SK-N-SH treated with all-trans-retinoic acid at 6 μM for 48 hours (cell line): ENCODE results near the gene LAMP2.

Experiments
- ATAC-seq: fragments of 200-7000 bp; cut with Tn5 transposase; 3 replicates; pipeline ENCODE4 v1.9.1; 2020; ENCODE audit warnings: mild to moderate bottlenecking, moderate library complexity
- ARNTL ChIP-seq: fragments of 450-650 bp; formaldehyde crosslinking; IDR thresholded peaks from 2 replicates; pipeline ENCODE4 v1.5.0; 2020; ENCODE audit warnings: low read depth, mild to moderate bottlenecking, moderate library complexity, borderline replicate concordance
- BACH2 ChIP-seq: fragments of 250-450 bp; sonication (Bioruptor Pico); IDR thresholded peaks from 2 replicates; pipeline ENCODE4 v1.9.0; 2021; ENCODE audit warnings: mild to moderate bottlenecking, borderline replicate concordance
- CSDC2 ChIP-seq: fragments of 250-450 bp; sonication (Bioruptor Pico); IDR thresholded peaks from 2 replicates; pipeline ENCODE4 v1.5.0; 2020; ENCODE audit warnings: mild to moderate bottlenecking, moderate library complexity
- GLIS3 ChIP-seq: fragments of 250-450 bp; sonication (Bioruptor Pico); IDR thresholded peaks from 2 replicates; pipeline ENCODE4 v1.5.0; 2020; ENCODE audit warnings: mild to moderate bottlenecking, moderate library complexity
- ISL1 ChIP-seq: fragments of 250-450 bp; sonication (Bioruptor Pico); IDR thresholded peaks from 2 replicates; pipeline ENCODE4 v2.1.2; 2022; ENCODE audit warnings: mild to moderate bottlenecking, moderate library complexity
- PATZ1 ChIP-seq: fragments of 250-450 bp; sonication (Bioruptor Pico); IDR thresholded peaks from 2 replicates; pipeline ENCODE4 v1.8.0; 2020; ENCODE audit warnings: mild to moderate bottlenecking, moderate library complexity, borderline replicate concordance
- RARB ChIP-seq: fragments of 250-450 bp; sonication (Bioruptor Pico); IDR thresholded peaks from 2 replicates; pipeline ENCODE4 v1.8.0; 2021; ENCODE audit warnings: mild to moderate bottlenecking, moderate library complexity
- TCF4 ChIP-seq: fragments of 250-450 bp; sonication (Bioruptor Pico); IDR thresholded peaks from 2 replicates; pipeline ENCODE4 v1.8.0; 2021; ENCODE audit warnings: mild to moderate bottlenecking, moderate library complexity, borderline replicate concordance
- TOX ChIP-seq: fragments of 250-450 bp; sonication (Bioruptor Pico); IDR thresholded peaks from 2 replicates; pipeline ENCODE4 v1.8.0; 2021; ENCODE audit warnings: mild to moderate bottlenecking, moderate library complexity, borderline replicate concordance
- TSHZ2 ChIP-seq: fragments of 250-450 bp; sonication (Bioruptor Pico); IDR thresholded peaks from 2 replicates; pipeline ENCODE4 v1.5.0; 2020; ENCODE audit warnings: mild to moderate bottlenecking, moderate library complexity
- ZC3H10 ChIP-seq: fragments of 250-450 bp; sonication (Bioruptor Pico); IDR thresholded peaks from 2 replicates; pipeline ENCODE4 v1.5.1; 2021; ENCODE audit warnings: mild to moderate bottlenecking, moderate library complexity
- ZFP3 ChIP-seq: fragments of 250-450 bp; sonication (Bioruptor Pico); IDR thresholded peaks from 2 replicates; pipeline ENCODE4 v1.5.0; 2020; ENCODE audit warnings: mild to moderate bottlenecking, moderate library complexity
- ZFP30 ChIP-seq: fragments of 450-650 bp; formaldehyde crosslinking; IDR thresholded peaks from 2 replicates; pipeline ENCODE4 v1.5.0; 2022; ENCODE audit warnings: mild to moderate bottlenecking, moderate library complexity
- ZNF565 ChIP-seq: fragments of 450-650 bp; formaldehyde crosslinking; conservative IDR thresholded peaks from 2 replicates; pipeline ENCODE4 v1.5.0; 2020; ENCODE audit warnings: low read depth, mild to moderate bottlenecking, moderate library complexity
- ZNF70 ChIP-seq: fragments of 450-650 bp; formaldehyde crosslinking; IDR thresholded peaks from 2 replicates; pipeline ENCODE4 v1.5.0; 2020; ENCODE audit warnings: mild to moderate bottlenecking, moderate library complexity
- ZNF8 ChIP-seq: fragments of 450-650 bp; formaldehyde crosslinking; IDR thresholded peaks from 2 replicates; pipeline ENCODE4 v1.5.0; 2020; ENCODE audit warnings: mild to moderate bottlenecking, moderate library complexity
- TF ChIP-seq, protein P1 (sequence below): fragments of 250-450 bp; sonication (Bioruptor Pico); IDR thresholded peaks from 2 replicates; pipeline ENCODE4 v1.5.1; 2020; ENCODE audit warnings: low read depth, mild to moderate bottlenecking, moderate library complexity
- TF ChIP-seq, protein P2 (sequence below): fragments of 250-450 bp; sonication (Bioruptor Pico); IDR thresholded peaks from 2 replicates; pipeline ENCODE4 v1.8.0; 2021; ENCODE audit warnings: low read depth, mild to moderate bottlenecking, moderate library complexity, borderline replicate concordance
- TF ChIP-seq, protein P3 (sequence below): fragments of 250-450 bp; sonication (Bioruptor Pico); IDR thresholded peaks from 2 replicates; pipeline ENCODE4 v1.5.1; 2021; ENCODE audit warnings: mild to moderate bottlenecking, moderate library complexity

LAMP2 gene

DNA sequence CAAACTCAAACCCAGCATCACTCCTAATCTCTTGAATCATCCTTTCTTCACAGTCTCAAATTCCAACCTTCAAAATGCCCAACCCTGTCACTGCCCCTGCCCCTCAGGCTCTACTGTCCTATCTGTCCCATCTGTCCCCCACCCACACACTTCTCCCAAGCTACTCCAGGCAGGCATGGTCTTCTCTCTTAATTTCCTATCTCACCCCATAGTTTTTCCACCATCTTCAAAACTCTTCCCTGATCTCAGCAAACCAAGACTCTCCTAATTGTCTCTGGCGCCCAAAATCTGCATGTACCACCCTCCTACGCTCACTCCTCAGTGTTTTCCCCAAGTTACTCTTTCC is 644 bp downstream of the LAMP2 start:
- TF ChIP-seq ZNF8 (no peak), BACH2 (CRISPR knock-in tag) (no peak), ISL1 (no peak), ZNF565 (CRISPR knock-in tag) (no peak), TSHZ2 (CRISPR knock-in tag) (no peak), ZNF70 (CRISPR knock-in tag) (no peak), ZC3H10 (CRISPR knock-in tag) (no peak), ZFP3 (no peak), ARNTL (no peak), RARB (CRISPR knock-in tag) (no peak), CSDC2 (CRISPR knock-in tag) (no peak), PATZ1 (CRISPR knock-in tag) (no peak), ZFP30 (CRISPR knock-in tag) (no peak)
- TF ChIP-seq, protein P1, sequence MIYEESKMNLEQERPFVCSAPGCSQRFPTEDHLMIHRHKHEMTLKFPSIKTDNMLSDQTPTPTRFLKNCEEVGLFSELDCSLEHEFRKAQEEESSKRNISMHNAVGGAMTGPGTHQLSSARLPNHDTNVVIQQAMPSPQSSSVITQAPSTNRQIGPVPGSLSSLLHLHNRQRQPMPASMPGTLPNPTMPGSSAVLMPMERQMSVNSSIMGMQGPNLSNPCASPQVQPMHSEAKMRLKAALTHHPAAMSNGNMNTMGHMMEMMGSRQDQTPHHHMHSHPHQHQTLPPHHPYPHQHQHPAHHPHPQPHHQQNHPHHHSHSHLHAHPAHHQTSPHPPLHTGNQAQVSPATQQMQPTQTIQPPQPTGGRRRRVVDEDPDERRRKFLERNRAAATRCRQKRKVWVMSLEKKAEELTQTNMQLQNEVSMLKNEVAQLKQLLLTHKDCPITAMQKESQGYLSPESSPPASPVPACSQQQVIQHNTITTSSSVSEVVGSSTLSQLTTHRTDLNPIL (CRISPR knock-in tag) = no peak
- TF ChIP-seq, protein P2, sequence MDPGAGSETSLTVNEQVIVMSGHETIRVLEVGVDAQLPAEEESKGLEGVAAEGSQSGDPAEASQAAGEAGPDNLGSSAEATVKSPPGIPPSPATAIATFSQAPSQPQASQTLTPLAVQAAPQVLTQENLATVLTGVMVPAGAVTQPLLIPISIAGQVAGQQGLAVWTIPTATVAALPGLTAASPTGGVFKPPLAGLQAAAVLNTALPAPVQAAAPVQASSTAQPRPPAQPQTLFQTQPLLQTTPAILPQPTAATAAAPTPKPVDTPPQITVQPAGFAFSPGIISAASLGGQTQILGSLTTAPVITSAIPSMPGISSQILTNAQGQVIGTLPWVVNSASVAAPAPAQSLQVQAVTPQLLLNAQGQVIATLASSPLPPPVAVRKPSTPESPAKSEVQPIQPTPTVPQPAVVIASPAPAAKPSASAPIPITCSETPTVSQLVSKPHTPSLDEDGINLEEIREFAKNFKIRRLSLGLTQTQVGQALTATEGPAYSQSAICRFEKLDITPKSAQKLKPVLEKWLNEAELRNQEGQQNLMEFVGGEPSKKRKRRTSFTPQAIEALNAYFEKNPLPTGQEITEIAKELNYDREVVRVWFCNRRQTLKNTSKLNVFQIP = no peak
- no peak; the same call in 2 of the 3 replicates for ATAC-seq

GRCh38 chrX:120468071-120468470 is 1.0 kb downstream of the LAMP2 start:
- no peak for ATAC-seq
- TF ChIP-seq, protein P2 = no peak
- TF ChIP-seq ZNF565 (CRISPR knock-in tag) = no peak
- TF ChIP-seq PATZ1 (CRISPR knock-in tag) = no peak
- no peak for TF ChIP-seq ZC3H10 (CRISPR knock-in tag)
- TF ChIP-seq ISL1 = no peak
- TF ChIP-seq TOX (CRISPR knock-in tag) = no peak
- no peak for TF ChIP-seq GLIS3 (CRISPR knock-in tag)
- TF ChIP-seq TCF4 (CRISPR knock-in tag) = no peak
- TF ChIP-seq ARNTL = no peak
- TF ChIP-seq, protein P3, sequence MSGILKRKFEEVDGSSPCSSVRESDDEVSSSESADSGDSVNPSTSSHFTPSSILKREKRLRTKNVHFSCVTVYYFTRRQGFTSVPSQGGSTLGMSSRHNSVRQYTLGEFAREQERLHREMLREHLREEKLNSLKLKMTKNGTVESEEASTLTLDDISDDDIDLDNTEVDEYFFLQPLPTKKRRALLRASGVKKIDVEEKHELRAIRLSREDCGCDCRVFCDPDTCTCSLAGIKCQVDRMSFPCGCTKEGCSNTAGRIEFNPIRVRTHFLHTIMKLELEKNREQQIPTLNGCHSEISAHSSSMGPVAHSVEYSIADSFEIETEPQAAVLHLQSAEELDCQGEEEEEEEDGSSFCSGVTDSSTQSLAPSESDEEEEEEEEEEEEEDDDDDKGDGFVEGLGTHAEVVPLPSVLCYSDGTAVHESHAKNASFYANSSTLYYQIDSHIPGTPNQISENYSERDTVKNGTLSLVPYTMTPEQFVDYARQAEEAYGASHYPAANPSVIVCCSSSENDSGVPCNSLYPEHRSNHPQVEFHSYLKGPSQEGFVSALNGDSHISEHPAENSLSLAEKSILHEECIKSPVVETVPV (CRISPR knock-in tag) = no peak
- TF ChIP-seq BACH2 (CRISPR knock-in tag) = no peak
- no peak for TF ChIP-seq ZFP30 (CRISPR knock-in tag)
